Suppressor macrophage (primary cell): ENCODE measurements around the gene SAPCD1.
A peak's percentile ranks its signal among the peaks of the same experiment; 100 is the strongest.

ENCODE experiments used
- DNase-seq, 4 experiments: peaks; one replicate each; pipeline ENCODE4 v3.0.0-alpha.2; 2020 to 2022
- total RNA-seq, 17 experiments: gene quantifications; one replicate each; lab custom pipeline; 2026; ENCODE audit warnings: mixed read lengths in 6 of 17, inconsistent platforms in 3 of 17; lab: John Stamatoyannopoulos, UW

Gene SAPCD1
- total RNA-seq: 0 to 0.88 (median 0.07) reads per million in 17 experiments

GRCh38 chr6:31762356-31762755 lies at the start of gene SAPCD1:
Gene SAPCD1, plus strand, starts transcription at chr6:31762656. Its CDS starts 399 bp downstream, at chr6:31763055.
- DNase-seq: no peak

- peak in 1 of 4 experiments; percentile 1 for DNase-seq
These were observed 49.0 kb upstream of the SAPCD1 start for GRCh38 chr6:31713465-31713864.

DNA sequence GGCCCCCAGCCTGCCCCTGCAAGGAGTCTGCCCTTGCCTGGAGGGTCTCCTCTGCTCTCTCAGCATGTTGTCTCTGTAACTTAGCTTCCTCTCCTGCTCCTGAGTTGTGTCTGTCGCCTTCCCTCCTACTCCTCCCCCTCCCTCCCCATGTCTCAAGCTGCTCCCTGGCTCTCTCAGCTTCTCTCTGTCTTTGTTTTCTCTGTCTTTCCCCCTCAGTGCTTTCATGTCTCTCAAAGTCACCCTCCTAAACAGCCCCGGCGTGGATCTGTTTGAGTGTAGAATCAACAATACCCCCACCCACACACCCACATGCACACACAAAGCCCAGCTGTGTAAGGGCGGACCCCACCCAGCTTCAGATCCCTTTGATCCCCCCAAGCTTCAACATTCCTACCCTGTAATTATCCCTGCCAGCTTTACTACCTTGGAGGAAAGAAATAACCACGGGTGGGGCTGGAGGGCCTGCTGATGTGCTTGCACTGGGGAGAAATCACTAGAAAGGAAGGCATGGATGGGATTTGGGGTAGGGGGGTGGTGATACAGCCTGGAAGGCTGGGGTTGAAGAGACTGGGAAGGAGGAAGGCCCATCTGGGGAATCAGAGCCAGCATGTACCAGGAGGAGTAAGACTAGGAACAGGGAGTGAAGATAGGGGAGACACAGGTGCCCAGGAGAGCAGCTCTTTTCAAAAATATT lies 48.3 kb upstream of the SAPCD1 start:
- peak in 2 of 4 experiments; percentile 20 to 29 for DNase-seq

DNA sequence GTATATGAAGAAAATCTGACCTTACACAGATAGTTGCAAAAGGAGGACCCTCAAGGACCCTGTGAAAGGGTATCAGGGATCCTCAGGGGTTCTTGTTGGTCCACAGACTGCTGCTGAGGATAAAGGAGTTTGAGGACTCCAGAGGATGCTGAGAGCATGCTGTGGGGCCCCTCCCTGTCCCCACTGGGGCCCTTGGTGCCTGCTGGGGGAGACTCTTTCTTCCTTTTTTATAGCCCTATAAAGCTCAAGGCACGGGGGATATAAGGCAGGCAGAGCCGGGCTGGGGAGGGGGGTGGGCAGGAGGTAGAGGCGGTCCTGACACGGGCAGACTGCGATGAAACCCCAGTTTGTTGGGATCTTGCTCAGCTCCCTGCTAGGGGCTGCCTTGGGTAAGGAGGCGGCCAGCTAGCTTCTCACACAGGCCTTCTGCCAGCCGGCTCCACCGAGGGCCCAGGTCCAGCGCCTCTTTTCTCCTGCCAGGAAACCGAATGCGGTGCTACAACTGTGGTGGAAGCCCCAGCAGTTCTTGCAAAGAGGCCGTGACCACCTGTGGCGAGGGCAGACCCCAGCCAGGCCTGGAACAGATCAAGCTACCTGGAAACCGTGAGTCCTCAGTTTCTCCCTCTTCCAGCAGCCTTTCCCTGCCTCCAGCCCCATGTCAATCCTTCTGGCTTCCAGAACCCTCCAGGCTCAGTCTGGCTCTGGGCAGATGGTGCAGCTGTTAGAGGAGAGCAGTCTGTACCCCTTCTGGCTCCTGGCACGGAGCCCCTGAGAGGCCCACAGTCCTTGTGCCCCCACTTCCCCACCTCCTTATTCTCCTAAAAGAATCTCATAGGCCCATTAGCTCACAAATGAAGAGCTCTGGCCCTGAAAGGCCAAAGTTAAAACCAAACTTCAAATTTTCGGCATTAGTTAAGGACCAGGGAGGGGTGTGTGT lies 47.2 kb upstream of the SAPCD1 start, which contains the start of gene LY6G6D:
TSS of gene LY6G6D (plus strand) at position 327 of the 937 bp plus-strand sequence. CDS start at position 335, 8 bp downstream.
- DNase-seq: no peak

GRCh38 chr6:31717499-31718222 lies 44.8 kb upstream of the SAPCD1 start:
- DNase-seq: no peak

DNA sequence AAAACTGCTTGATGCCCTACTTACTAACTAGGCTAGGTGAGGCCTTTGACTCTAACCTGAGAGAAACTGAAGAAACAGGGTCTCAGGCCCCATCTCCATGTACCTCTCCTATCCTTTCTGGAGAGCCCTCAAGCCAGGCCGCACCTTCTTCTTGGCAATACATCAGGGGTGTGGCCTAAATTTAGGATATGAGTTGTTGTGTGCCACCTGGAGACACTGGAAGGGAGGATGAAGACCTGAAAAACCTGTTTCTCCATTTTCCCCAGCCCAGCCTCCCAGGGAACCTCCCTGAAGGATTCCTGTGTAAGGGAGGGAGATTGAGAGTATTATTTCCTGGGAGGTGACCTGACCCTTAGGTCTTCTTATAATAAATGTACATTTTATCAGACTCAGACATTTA lies 44.2 kb upstream of the SAPCD1 start:
- DNase-seq: no peak

DNA sequence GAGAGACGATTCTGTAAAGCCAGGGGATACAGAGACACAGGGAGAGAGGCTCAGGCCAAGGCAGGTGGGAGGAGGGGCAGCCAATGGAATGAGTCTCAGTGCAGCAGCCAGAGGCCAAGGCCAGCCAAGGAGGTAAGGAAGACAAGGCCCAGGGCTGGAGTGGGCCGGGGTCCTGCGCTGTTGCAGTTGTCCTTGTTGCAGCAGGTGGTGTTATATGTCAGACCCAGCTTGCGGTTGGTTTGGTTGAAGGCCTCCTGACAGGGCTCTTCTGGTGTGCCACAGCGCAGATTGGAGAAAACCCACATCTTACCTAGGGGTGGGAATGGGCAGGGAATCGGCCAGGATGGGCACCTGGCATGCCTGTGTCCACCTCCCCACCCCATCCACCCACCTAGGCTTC lies 43.5 kb upstream of the SAPCD1 start:
- no peak for DNase-seq

- DNase-seq: no peak
These were observed 42.2 kb upstream of the SAPCD1 start for GRCh38 chr6:31720196-31720770.

- DNase-seq: no peak
These were observed 41.0 kb upstream of the SAPCD1 start, which contains the start of gene LY6G6C for GRCh38 chr6:31721351-31722020. Gene LY6G6C, minus strand, starts transcription at chr6:31721746. Its CDS starts 67 bp downstream, at chr6:31721679.

GRCh38 chr6:31722173-31722572 lies 40.3 kb upstream of the SAPCD1 start:
- no peak for DNase-seq

- DNase-seq: no peak
These were observed 39.0 kb upstream of the SAPCD1 start, which contains the start of gene MPIG6B for GRCh38 chr6:31723245-31723979. Gene MPIG6B, plus strand, starts transcription at chr6:31723373. Its CDS starts 11 bp downstream, at chr6:31723384.

DNA sequence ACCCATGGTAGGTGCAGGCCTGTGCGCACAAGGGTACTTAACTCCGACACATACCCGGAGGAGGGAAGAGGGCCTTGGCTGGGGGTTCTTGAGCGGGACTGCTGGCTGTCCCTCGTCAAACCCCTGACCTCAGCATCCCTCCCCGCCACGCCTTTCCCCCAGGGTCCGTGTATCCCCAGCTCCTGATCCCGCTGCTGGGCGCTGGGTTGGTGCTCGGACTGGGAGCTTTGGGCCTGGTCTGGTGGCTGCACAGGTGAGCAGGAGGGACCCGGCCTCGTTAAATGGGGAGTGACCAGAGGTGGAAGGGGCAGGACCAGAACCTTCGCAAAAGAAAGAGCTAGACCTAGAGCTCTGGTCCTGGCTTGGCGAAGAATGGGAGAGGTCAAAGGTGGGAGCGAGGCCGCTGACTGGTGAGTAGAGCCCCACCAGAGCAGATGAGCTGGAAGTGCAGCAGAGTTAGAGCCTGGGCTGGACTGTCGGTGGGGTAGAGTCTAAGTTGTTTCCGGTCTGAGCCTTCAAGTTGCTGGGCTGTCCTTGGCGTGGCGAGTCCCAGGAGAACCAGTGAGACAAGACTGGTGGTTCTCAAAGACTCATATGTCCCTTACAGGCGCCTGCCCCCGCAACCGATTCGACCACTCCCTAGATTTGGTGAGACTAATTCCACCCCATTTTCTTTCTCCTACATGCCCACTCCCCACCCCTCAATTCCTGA lies 38.3 kb upstream of the SAPCD1 start:
- no peak for DNase-seq

DNA sequence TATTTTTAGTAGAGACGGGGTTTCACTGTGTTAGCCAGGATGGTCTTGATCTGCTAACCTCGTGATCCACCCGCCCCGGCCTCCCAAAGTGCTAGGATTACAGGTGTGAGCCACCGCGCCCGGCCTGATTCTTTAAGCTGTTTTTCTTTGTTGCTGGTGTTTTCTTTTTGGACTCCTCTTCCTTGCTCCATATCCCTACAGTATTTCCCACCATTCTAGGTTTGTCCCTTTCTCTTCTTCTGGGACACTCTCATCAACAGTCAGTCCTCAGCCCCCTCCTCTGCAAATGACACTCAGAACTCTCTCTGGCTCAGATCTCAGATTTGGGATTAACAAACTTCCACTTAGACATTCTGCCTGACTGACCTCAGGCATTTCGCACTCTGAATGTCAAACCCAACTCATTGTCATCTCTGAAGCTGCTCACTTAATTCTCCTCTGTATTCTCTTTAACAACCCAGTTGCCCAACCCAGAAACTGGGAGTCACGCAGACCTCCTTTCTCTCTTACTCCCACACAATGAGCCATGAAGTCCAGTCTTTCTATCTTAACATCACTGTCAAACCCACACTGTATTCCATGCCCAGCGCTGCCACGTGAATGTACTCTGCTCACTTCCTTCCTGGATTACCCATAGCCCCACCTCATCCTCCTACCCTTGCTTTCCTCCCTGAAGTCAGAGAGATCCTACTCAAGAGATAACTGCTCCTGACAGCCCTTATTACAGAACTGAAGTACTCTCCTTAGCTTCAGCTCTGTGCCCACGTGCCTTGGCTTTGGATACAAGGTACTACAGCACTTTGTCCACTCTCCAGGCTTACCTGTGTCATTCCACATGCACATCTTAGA lies 36.7 kb upstream of the SAPCD1 start:
- DNase-seq: peak; percentile 84 to 97 (median 91)

DNA sequence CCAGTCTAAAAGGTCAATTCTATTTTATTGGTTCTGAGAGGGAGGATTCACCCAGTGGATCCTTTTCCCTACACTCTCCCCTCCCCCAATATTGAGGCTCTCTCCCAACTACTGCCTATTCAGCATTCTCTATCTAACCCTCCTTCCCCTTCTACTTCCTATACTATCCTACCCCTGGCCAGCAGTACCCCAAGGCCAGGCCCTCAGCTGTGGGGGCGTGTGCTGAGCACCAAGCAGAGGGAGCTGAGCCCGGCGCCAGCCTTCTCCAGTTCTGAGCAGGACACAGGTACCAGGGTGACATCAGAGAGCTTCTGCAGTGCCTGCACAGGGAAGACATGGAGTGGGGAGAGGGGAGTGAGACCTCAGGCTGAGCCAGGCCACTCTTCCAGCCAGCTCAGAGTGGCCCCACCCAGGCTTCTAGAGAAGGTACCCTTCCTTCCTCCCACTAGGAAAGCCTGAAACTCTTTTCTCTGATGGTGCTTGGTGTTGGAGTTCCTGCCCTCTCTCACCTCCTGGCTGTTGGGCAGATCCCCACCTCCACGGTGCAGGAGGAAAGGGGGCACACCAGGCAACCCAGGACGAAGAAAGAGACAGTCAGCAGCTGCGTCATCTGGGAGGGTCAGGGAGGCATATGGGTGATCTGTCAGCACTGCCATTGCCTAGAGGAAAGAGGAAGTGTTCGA lies 35.3 kb upstream of the SAPCD1 start:
- peak; percentile 89 to 96 (median 92) for DNase-seq

DNA sequence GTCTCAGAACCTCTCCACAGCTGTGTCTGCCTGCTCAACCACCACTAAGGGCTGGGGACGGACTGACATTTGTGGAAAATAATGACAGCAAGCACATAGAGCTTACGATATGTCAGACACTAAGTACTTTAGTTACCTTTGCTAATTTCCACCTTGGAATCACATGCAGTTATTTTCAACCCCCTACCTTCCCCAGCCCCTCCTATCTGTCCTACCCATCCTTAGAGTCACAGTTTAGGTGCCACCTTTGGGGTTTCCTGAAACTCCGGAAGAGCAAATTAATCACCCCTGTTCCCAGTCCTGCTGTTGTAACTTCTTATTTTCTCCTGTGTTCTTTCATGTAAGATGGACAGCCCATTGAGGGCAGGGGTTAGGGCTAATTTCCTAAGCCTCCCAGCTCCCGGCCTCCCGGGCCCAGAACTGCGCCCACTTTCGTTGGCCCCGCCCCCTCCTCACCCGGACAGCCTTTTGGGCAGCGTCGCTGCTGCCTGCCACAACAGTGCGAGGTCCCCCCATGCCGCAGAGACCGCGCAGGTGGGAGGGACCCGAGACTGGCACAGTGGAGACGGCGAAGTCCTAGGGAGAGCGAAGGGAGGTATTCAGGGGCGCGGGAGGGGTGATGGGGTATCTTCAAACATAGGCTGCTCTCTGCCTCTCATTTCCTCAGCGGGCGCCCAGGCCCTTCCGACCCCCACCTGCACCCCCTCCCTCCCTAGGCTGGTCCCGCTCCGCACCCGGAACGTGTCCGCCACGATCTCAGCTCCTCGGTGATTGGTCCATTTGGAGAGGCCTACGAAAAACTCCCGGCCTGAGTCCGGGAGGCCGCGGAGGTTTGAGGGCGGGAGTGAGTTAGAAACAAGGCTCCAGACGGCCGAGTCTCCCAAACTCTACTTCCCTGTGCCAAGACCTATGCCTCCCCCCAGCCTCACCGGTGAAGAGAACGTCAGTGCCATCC lies 34.5 kb upstream of the SAPCD1 start:
- peak in 3 of 4 experiments; percentile 40 to 64 (median 53) for DNase-seq

DNA sequence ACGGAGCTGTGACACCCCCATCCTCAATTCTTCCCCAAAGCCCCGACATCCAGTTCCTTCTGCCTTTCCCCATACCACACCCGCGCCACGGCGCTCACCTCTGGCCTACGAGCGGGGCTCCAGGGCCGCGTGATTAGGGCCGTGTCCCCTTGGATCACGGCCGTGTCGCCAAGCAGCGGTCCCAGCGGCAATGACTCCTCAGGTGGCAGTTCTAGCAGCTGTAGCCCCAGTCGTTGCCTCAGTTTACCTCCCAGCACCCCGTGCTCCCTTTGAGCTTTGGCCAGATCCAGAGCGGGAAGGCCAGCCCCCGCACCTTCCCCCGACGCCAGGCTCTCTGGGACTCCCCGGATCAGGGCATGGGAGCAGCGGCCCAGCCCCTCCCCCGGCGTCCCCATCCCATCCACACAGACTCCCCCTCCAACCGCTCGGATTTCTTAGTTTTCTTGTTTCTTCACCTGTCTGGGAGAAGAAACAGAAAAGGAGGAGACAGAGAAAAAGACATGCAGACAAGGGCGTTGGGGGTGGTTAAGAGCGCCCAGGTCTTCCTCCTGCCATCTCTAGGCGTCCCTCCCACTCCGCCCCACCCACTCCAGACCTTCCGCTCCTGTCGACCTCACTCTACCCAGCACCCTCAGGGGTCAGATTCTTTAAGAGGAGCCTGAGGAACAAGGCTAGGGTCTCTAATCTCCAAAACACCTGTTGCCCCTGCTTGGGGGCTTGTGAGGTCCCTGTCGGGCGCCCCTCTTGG lies 33.5 kb upstream of the SAPCD1 start, which contains the start of gene DDAH2:
TSS of gene DDAH2 (minus strand) at position 533 of the 748 bp plus-strand sequence. CDS start at position 395, 138 bp downstream.
- DNase-seq: no peak
